GM21717 (cell line): ENCODE results near the gene NEK5.

Experiments used
- ATAC-seq: cut with Tn5 transposase; IDR thresholded peaks from one replicate; pipeline ENCODE4 v1.9.1; 2021; ENCODE audit warnings: mild to moderate bottlenecking, moderate library complexity; ENCODE audit not compliant: unreplicated experiment

NEK5 gene

DNA sequence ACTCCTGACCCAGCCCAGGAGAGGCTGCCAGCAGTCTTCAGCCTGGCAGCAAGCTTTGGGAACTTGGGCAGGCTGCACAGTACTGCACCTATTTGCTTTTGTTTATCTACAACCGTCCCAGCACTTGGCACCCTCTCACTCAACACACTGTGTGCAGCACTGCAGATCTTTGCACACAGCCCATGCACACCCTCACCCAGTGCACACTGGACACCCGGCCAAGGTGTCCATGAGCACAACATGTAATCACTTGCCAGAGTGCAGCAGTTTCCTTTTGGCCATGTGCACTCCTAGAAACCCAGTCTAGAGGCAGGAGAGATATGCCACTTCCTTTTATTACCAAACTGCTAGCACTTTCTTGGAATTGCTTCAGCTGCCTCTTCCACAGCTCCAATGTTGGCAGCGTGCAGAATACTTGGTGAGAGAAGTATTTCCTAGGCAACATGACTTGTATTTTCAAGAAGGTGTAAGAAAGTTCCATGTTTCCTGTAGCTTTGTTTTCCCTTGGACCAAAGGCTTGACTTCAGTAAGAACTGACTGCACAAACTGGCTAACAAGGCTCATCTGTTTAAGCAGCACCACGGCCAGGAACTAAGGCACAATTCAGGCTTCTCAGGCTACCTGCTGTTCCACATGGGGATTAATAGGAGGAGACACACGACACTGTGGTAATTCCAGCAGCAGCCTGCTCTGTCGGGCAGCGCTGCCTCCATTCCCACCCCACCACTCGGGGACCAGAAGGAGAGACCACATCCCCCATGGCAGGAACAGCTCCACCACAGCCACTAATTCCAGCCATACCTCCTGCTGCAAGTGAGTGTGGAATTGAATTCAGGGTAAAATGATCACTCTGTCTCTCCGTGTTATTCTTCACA, 133.0 kb downstream of the NEK5 start:
- ATAC-seq = no peak

DNA sequence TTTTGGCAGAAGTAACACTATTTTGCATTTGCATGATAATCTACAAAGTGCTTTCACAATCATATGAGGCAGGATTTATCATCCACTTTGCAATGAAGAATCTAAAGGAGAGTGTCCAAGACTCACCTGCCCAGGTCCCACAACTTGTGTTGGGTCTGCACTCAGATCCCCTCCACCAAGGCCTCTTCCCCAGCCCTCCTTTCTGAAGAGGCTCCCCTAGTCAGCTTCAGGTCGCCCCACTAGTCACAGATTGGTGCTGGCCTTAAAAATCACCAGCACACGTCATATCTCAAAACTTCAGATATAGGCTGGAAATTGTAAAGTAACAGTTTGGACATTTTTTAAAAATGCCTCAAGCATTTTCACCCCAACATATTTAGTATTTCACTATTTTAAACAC, 135.2 kb downstream of the NEK5 start:
- no peak for ATAC-seq

DNA sequence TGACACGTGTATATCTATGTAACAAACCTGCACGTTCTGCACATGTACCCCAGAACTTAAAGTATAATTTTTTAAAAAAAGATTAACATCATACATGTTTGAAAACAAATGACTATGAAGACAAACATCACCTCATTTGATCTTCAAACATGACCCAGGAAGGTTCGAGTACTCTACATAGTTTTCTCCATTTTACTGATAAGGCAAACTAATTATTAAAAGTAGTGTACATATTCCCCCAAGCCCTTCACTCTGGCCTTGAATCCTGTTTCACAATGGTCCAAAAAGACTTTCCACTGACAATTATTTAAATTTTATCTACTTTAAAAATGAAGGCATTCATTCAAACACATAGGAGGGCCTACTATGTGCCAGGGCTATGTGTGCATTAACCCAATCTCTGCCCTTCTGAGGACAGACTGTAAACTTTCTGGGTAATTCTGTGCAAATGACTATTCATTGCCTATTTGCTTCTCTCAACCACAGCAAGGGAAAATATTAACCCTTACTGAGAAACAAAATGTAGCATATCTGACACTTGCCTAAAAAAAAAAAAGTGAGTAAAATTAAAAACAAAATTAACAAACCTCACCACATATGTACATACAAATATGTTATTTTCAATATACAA, 139.8 kb downstream of the NEK5 start:
- ATAC-seq = no peak
